Activated CD8-positive, alpha-beta memory T cell treated with anti-CD3 and anti-CD28 coated beads for 48 hours (primary cell): ENCODE results near the gene SEMA4F.

Experiments used
- DNase-seq, 3 experiments: peaks; one replicate each; pipeline ENCODE4 v3.0.0-alpha.2; 2020; ENCODE audit warnings: low read depth in 2 of 3, low spot score in 2 of 3

The SEMA4F gene

GRCh38 chr2:74703373-74703772 is 49.3 kb downstream of the SEMA4F start:
- no peak for DNase-seq

DNA sequence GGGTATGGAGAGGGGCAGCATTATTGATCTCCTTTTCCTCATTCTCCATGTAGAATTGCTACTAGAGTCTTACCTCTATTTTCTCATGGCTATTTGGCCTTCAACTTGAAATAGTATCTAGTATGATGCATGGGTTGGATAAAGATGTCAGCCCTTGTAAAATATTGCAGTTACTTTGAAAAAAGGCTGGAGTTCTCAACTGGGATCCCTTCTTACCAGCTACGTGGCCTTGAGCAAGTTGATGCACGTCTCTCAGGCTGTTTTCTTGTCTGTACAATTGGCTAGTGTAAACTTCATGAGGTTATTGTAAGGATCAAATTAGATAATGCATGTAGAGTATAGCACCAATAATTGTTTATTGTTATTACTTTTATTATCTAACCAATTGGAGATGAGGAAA is 50.2 kb downstream of the SEMA4F start:
- DNase-seq, result no peak

DNA sequence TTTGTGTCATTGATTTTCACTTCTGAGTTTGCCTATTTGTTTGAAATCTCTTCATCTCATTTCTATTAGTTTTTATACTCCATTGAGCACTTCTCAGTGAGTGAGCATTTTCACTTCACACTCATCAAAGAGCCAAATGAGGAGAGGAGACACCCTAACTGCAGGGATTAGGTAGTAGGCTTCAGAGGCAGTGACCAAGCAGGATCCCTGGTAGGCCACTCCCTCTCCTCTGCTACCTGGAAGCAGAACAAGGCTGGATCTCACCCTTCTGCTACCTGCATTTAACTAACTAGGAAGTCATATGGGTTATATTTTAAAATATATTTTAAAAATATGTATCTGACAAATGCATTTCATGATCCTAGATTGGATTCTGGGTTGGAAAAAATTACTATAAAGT is 52.7 kb downstream of the SEMA4F start:
- DNase-seq, result no peak

DNA sequence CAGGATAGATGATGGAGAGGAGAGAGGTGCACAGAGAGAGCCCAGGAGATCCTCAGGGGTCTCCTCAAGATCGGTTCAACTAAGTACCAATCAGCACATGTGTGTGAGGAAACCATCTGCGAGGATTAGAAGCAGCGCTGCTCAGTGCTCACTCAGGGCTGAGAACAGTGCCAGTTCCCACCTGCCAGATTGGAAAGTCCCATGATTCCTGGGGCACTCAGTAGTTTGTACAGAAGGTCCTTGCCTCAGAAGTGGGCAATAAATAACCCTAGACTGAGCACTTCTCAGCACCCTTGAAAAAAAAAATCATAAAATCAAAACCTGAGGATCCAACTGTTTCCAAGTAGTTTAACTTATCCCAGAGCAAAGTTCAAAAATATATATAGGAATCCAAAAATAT is 53.8 kb downstream of the SEMA4F start:
- DNase-seq, result no peak

DNA sequence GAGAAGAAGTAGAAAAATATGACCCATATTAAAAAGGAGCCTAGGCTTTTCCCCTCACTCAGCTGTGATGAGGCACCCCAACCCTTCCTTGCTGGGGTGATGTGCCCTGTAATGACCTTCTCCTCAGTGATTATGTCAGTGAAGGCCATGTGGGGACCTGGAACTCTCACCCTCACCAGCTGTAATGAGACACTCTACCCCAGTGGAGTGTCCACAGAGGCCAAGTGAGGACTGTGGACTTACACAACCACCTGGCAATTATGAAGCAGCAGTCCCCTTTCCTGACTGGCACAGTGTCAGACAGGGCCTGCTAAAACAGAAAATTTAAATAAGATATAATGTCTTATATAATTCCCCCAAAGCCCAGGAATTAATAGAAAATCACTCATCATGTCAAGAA is 54.2 kb downstream of the SEMA4F start:
- no peak for DNase-seq

GRCh38 chr2:74708883-74709282 is 54.8 kb downstream of the SEMA4F start:
- DNase-seq, result no peak

DNA sequence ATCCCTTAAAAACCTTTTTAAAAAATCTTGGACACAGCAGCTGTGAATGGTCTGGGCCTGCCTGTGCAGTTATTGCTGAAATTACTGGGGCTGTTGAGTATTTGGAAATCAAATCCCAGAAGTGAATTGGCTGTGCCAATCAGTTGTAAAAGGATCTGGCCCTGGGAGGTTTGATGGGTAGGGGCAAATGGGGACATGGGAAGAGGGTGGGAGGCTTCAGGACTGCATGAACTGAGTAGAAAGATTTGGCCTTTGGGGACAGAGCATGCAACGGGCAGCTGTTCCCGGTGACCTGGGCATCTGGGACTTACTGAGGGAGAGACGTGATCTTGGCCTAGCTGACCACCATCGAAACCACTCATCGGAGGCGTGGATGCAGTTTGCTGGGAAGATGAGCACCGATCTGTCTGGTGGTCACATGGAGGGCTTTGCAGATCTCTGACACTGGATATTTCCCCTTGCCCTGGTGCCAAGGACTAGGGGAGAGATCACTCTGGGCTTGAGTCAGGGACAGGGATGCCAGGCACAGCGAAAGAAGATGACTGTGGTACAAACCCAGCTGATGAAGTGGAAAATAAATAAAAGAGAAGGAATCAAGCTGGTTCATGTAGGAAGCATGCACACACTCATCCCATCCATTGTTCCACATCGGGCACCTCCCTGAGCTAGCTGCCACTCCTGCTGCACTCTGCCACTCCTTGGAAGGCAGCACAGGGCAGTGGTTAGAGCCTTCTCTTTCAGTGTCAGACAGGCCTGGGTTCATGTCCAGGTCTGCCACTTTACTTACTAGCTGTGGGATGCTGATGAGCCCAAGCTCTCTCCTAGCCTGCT is 58.4 kb downstream of the SEMA4F start:
- no peak for DNase-seq

DNA sequence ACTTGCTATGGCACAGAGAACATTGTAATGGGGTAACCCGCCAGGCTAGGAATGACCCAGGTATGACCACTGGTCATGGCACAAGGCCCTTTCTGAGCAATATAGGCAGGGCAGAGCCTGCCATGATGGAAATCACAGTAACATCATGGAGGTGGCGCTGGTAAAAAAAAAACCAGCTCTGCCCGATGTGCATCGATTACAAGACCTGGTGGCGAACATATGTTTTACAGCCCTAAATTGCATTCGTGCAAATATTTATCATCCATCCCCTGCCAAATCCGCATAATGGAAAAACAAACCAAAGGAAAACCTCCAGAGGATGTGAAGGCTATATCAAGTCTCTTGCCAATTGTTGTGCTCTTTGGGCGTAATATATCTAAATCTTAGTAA is 60.6 kb downstream of the SEMA4F start:
- DNase-seq, result no peak

- peak; percentile 59 to 76 (median 61) for DNase-seq
These were observed 61.2 kb downstream of the SEMA4F start for GRCh38 chr2:74715081-74715791.

GRCh38 chr2:74715880-74716279 is 61.8 kb downstream of the SEMA4F start:
- DNase-seq, result no peak

GRCh38 chr2:74719066-74719465 is 65.0 kb downstream of the SEMA4F start:
- no peak for DNase-seq

GRCh38 chr2:74721316-74721715 is 67.3 kb downstream of the SEMA4F start:
- no peak for DNase-seq

- no peak for DNase-seq
These were observed 70.4 kb downstream of the SEMA4F start for GRCh38 chr2:74724496-74724895.

DNA sequence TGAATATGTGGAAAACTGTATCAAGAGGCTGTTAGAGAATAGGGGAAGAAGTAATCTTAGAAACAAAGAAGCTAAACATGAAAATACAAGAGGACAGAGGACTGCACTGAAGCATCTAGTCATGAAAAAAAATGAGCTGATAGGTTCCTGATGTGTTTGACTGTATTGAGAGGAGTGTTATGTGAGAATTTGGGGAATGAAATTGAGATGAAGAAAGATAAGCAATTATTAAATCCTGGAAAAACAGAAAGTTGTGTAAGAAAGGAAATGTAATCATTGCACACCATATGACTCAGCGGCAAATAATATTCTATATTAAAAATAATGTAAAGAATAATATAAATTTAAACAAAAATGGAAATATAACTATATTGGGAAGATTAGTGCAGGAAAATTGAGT is 71.2 kb downstream of the SEMA4F start:
- no peak for DNase-seq

GRCh38 chr2:74728842-74729241 is 74.8 kb downstream of the SEMA4F start:
- no peak for DNase-seq

DNA sequence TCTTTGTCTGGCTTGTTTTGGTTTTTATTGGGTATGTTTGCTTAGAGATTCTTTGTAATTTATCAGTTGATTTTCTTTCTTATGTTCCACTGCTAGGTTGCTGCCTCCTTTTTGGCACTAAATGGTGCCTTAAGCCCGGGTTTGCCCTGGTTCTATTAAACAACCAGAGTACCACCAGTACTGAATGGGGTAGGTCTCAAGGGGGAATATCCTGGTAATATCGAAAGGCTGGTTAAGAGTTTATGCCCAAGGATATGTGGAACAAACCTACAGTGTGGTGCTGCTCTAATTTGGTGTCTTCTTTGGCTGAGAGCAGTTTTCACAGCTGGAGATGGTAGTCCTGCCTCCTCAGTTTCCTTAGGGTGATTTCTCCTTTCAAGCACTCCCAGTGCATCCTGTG is 76.5 kb downstream of the SEMA4F start:
- no peak for DNase-seq
